Testis (tissue), 3 donors: ENCODE data around the gene P3R3URF. TPM values are rescaled to one million over a fixed set of nuclear protein-coding genes. Genes with fewer than 3 reads are reported as not detected.

Experiments
- DNase-seq: peaks from one replicate; pipeline ENCODE4 v3.0.0-alpha.2; 2019
- H3K27ac ChIP-seq, 2 donors: fragments of 200-600 bp; sonication (generic); one replicate each; pipeline ENCODE4 v1.5.1; 2019
- H3K27me3 ChIP-seq: fragments of 200-600 bp; sonication (generic); one replicate; pipeline ENCODE4 v1.5.1; 2019
- H3K36me3 ChIP-seq: fragments of 200-600 bp; sonication (generic); one replicate; pipeline ENCODE4 v1.5.1; 2017; ENCODE audit warnings: low read depth; ENCODE audit errors: missing control alignments
- H3K4me1 ChIP-seq: fragments of 200-600 bp; sonication (generic); one replicate; pipeline ENCODE4 v1.5.1; 2019
- H3K4me3 ChIP-seq, 2 donors: fragments of 200-600 bp; sonication (generic); one replicate each; pipeline ENCODE4 v1.5.1; 2017 to 2019
- H3K9me3 ChIP-seq: fragments of 200-600 bp; sonication (generic); one replicate; pipeline ENCODE4 v1.5.1; 2017
- CTCF ChIP-seq, 3 experiments: fragments of 450-650 bp in 2 of 3; fragments of 200-600 bp in 1 of 3; sonication (generic) in 1 of 3; IDR thresholded peaks; one replicate each; pipeline ENCODE4 v1.5.1; 2016 to 2019; ENCODE audit warnings: antibody characterized with exemption in 3 of 3, mild to moderate bottlenecking in 2 of 3, moderate library complexity in 1 of 3
- POLR2A ChIP-seq: fragments of 450-650 bp; IDR thresholded peaks from one replicate; pipeline ENCODE4 v1.6.1; 2017; ENCODE audit warnings: antibody characterized with exemption, mild to moderate bottlenecking, moderate library complexity
- WGBS, 2 donors: methylation state at CpG; one replicate each; pipeline ENCODE4 v1.1.5; 2018; 5-methylcytosine and 5-hydroxymethylcytosine counted together
- intact Hi-C: fragments of 100-400 bp; cut with DNase I; formaldehyde crosslinking; loops from one replicate; pipeline ENCODE4 v1.15.1; 2023; ENCODE audit warnings: low total_unique reads
- polyA plus RNA-seq: library from polyadenylated mRNA; stranded (reverse); fragments of 350-450 nt; fragmentation: Illumina TruSeq; extraction: RNeasy Lipid Tissue Mini Kit (QIAGEN cat#74804); gene quantifications from one replicate; pipeline ENCODE4 v1.2.3, GENCODE V29; 2014; ENCODE audit warnings: low read depth, low replicate concordance; ENCODE audit not compliant: insufficient read depth
- total RNA-seq, 2 donors: library from RNA; depleted of rRNA; stranded (reverse); fragments of >200 nt; gene quantifications; one replicate each; pipeline ENCODE4 v1.2.3, GENCODE V29; 2016

Gene P3R3URF
- total and polyA plus RNA-seq, 3 donors from 2014 or later = 35.0 to 123 (median 69.1) TPM

GRCh38 chr1:46220808-46221207 lies 44.5 kb upstream of the P3R3URF start:
- DNase-seq = no peak
- TF ChIP-seq POLR2A = no peak
- TF ChIP-seq CTCF (IDR thresholded peaks at IDR 0.05) = no peak
- Histone ChIP-seq H3K9me3 (no peaks in the 10 kb centered on the region), H3K4me3 (no peak overlapping the region), H3K36me3 (no peaks in the 10 kb centered on the region), H3K27ac (no peak overlapping the region), H3K27me3 (no peaks in the 10 kb centered on the region), H3K4me1 (no peaks in the 10 kb centered on the region)
- WGBS, 2 donors = 78 to 79% methylated on average over 3 of the region's 3 CpGs
- intact Hi-C loops = no loop called here

DNA sequence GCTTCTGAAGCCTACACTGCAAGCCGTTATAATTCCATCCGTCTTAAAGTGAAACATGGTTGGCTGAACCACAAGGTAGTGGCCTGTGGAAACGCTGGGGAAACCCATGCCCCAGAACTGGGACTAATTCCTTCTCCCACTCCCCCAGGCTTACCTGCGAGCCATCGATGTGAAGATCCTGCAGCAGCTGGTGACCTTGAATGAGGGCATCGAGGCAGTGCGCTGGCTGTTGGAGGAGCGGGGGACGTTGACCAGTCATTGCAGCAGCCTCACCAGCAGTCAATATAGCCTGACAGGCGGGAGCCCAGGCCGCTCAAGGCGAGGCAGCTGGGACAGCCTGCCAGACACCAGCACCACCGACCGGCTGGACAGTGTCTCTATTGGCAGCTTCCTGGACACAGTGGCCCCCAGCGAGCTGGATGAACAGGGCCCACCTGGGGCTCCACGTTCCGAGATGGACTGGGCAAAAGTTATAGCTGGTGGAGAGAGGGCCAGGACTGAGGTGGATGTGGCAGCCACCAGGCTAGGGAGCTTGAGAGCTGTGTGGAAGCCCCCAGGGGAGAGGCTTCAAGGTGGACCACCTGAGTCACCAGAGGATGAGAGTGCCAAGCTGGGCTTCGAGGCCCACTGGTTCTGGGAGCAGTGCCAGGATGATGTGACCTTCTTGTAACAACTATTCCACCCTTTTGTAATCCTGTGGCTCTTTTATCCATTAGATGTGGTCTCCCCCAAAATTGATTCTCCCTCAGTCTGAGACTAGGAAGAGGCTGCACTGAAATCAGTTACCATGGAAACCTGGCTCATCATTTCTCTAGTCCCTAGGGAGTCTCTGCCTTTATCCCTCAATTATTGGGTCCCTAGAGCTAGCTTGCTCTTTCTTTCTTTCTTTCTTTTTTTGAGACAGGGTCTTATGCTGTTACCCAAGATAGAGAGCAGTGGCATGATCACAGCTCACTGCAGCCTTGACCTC lies 43.5 kb upstream of the P3R3URF start:
- intact Hi-C loops = no loop called here
- no peak for DNase-seq
- Histone ChIP-seq H3K36me3 (no peaks in the 10 kb centered on the region), H3K27me3 (no peaks in the 10 kb centered on the region), H3K4me1 (no peaks in the 10 kb centered on the region), H3K27ac (no peak overlapping the region), H3K9me3 (no peaks in the 10 kb centered on the region), H3K4me3 (no peak overlapping the region)
- WGBS, 2 donors = 69 to 78% methylated on average over 8 to 18 of the region's 18 CpGs
- no peak for TF ChIP-seq POLR2A
- no peak for TF ChIP-seq CTCF (IDR thresholded peaks at IDR 0.05)

GRCh38 chr1:46218443-46218842 lies 42.2 kb upstream of the P3R3URF start:
- H3K27ac ChIP-seq = no peak overlapping the region
- no peak for DNase-seq
- 91 to 93% methylated on average over 8 of the region's 8 CpGs for WGBS, 2 donors

GRCh38 chr1:46215504-46215903 lies 39.2 kb upstream of the P3R3URF start:
- no peaks in the 10 kb centered on the region for H3K4me1 ChIP-seq
- no peaks in the 10 kb centered on the region for H3K36me3 ChIP-seq
- intact Hi-C loops = no loop called here
- H3K27ac ChIP-seq = no peak overlapping the region
- H3K9me3 ChIP-seq = no peaks in the 10 kb centered on the region
- TF ChIP-seq POLR2A (no peak), CTCF (IDR thresholded peaks at IDR 0.05) (no peak)
- no peaks in the 10 kb centered on the region for H3K27me3 ChIP-seq
- no peak for DNase-seq
- no peak overlapping the region for H3K4me3 ChIP-seq

More at GRCh38 chr1:46218443-46218842, 42.2 kb upstream of the P3R3URF start:
- Histone ChIP-seq H3K27me3 (no peaks in the 10 kb centered on the region), H3K9me3 (no peaks in the 10 kb centered on the region), H3K36me3 (no peaks in the 10 kb centered on the region), H3K4me3 (no peak overlapping the region), H3K4me1 (no peaks in the 10 kb centered on the region)
- TF ChIP-seq CTCF (IDR thresholded peaks at IDR 0.05) (no peak), POLR2A (no peak)
- intact Hi-C loops = no loop called here
